ENCODE results near the gene LRRN2.

GRCh38 chr1:204640578-204640977 is 45.0 kb downstream of the LRRN2 start:
- TF ChIP-seq POLR2A (IDR thresholded peaks at IDR 0.05; ENCODE audit: low read length), result no peak
- TF ChIP-seq GATA1 (IDR thresholded peaks at IDR 0.05; ENCODE audit: low read depth, low read length), result no peak
